Lung (tissue), 12 donors: Measurements from ENCODE around the gene TMEM150B. TPM values are rescaled to one million over a fixed set of nuclear protein-coding genes. Genes with fewer than 3 reads are reported as not detected.

Experiments used
- ATAC-seq: fragments of 200-7000 bp; cut with Tn5 transposase; one replicate; pipeline ENCODE4 v1.9.1; 2020; ENCODE audit warnings: moderate number of reproducible peaks; ENCODE audit not compliant: insufficient read depth, low FRiP score
- DNase-seq, 3 donors: peaks; one replicate each; pipeline ENCODE4 v3.0.0-alpha.2; 2013 to 2017
- H3K27ac ChIP-seq, 2 donors: one replicate each; pipeline ENCODE4 v1.5.1; 2013; ENCODE audit warnings: mild to moderate bottlenecking in 2 of 2, moderate library complexity in 2 of 2, control low read depth in 1 of 2, inconsistent platforms in 1 of 2, low read depth in 1 of 2, low read length in 1 of 2
- H3K27me3 ChIP-seq, 3 donors: one replicate each; pipeline ENCODE4 v1.5.1; 2013; ENCODE audit warnings: low read length in 2 of 3; ENCODE audit not compliant: control insufficient read depth in 3 of 3, insufficient read depth in 3 of 3
- H3K36me3 ChIP-seq, 4 donors: one replicate each; pipeline ENCODE4 v1.5.1; 2013; ENCODE audit warnings: low read length in 4 of 4, mild to moderate bottlenecking in 1 of 4, moderate library complexity in 1 of 4; ENCODE audit not compliant: control insufficient read depth in 4 of 4, insufficient read depth in 4 of 4
- H3K4me1 ChIP-seq, 5 donors: one replicate each; pipeline ENCODE4 v1.5.1; 2013; ENCODE audit warnings: low read length in 5 of 5, mild to moderate bottlenecking in 2 of 5, moderate library complexity in 1 of 5; ENCODE audit not compliant: control insufficient read depth in 5 of 5, insufficient read depth in 5 of 5
- H3K4me3 ChIP-seq: one replicate; pipeline ENCODE4 v1.5.1; 2013; ENCODE audit warnings: mild to moderate bottlenecking, control low read depth, moderate library complexity
- H3K9ac ChIP-seq, 2 donors: one replicate each; pipeline ENCODE4 v1.5.1; 2013; ENCODE audit warnings: low read length in 2 of 2, control low read depth in 1 of 2; ENCODE audit not compliant: insufficient read depth in 1 of 2
- H3K9me3 ChIP-seq, 4 donors: one replicate each; pipeline ENCODE4 v1.5.1; 2013; ENCODE audit warnings: low read length in 3 of 4, mild to moderate bottlenecking in 1 of 4, moderate library complexity in 1 of 4; ENCODE audit not compliant: control insufficient read depth in 4 of 4, insufficient read depth in 3 of 4
- WGBS, 2 donors: extraction: QIAGEN DNeasy Blood & Tissue Kit; methylation state at CpG; one replicate each; pipeline ENCODE4 v1.1.7; 2013; 5-methylcytosine and 5-hydroxymethylcytosine counted together
- polyA plus RNA-seq, 2 donors: library from polyadenylated mRNA; stranded (reverse); fragments of 200-250 nt; gene quantifications; one replicate each; pipeline ENCODE4 v1.2.1, GENCODE V29; 2013
- total RNA-seq, 2 donors: library from RNA; depleted of rRNA in 1 of 2; stranded (reverse); fragments of >200 nt in 1 of 2; gene quantifications; one replicate each; pipeline ENCODE4 v1.2.1, GENCODE V29; 2014 to 2021
- TF ChIP-seq, protein P1 (sequence below): IDR thresholded peaks from 2 replicates; pipeline ENCODE4 v1.5.1; 2012; ENCODE audit warnings: mild to moderate bottlenecking; ENCODE audit errors: control extremely low read depth, extremely low read depth
- donor health status: control.
- donor health status: control.
- donor health status: Bipolar disorder and iron deficiency.
- donor health status: healthy.
- donor health status: DM: yes; HTN: yes; CAD: no.

The TMEM150B gene
- total and polyA plus RNA-seq, 4 donors, result 2.3 to 23.0 (median 17.0) TPM

- Histone ChIP-seq H3K27ac (no peak overlapping the region), H3K9me3 (no peaks in the 10 kb centered on the region), H3K27me3 (no peaks in the 10 kb centered on the region), H3K9ac (no peak overlapping the region), H3K4me3 (no peak overlapping the region), H3K4me1 (peaks cover 0 to 2% (median 0%) of the 10 kb centered on the region in 5 donors), H3K36me3 (no peaks in the 10 kb centered on the region)
- TF ChIP-seq, protein P1, sequence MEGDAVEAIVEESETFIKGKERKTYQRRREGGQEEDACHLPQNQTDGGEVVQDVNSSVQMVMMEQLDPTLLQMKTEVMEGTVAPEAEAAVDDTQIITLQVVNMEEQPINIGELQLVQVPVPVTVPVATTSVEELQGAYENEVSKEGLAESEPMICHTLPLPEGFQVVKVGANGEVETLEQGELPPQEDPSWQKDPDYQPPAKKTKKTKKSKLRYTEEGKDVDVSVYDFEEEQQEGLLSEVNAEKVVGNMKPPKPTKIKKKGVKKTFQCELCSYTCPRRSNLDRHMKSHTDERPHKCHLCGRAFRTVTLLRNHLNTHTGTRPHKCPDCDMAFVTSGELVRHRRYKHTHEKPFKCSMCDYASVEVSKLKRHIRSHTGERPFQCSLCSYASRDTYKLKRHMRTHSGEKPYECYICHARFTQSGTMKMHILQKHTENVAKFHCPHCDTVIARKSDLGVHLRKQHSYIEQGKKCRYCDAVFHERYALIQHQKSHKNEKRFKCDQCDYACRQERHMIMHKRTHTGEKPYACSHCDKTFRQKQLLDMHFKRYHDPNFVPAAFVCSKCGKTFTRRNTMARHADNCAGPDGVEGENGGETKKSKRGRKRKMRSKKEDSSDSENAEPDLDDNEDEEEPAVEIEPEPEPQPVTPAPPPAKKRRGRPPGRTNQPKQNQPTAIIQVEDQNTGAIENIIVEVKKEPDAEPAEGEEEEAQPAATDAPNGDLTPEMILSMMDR, result no peak
- WGBS, 2 donors, result 69 to 79% methylated on average over 35 to 38 of the region's 38 CpGs
- DNase-seq, result no peak
- ATAC-seq, result no peak
These were observed 37.2 kb upstream of the TMEM150B start for GRCh38 chr19:55362174-55362989.

DNA sequence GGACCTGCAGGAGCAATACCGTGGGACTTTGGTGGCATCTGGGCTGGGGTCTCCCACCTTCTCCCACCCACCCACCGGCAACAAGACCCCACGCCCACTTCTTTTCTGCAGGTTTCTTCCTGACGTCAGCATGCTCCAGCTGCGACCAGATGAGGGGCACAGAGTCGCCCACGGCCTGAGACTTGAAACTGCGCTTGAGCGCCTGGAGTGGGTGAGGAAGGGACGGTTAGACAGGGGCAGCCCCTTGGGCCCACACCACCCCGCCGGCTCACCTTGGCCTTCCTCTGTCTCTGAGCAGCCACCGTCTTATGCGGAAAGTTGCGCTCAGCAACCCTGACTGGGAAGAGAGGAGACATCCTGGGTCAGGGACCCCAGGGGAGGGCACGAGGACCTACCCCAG lies 35.8 kb upstream of the TMEM150B start:
- DNase-seq, result no peak
- Histone ChIP-seq H3K27me3 (peaks cover 0 to 12% (median 0%) of the 10 kb centered on the region in 3 donors), H3K4me1 (peaks cover 0 to 2% (median 0%) of the 10 kb centered on the region in 5 donors), H3K9ac (no peak overlapping the region), H3K36me3 (no peaks in the 10 kb centered on the region), H3K9me3 (no peaks in the 10 kb centered on the region), H3K4me3 (no peak overlapping the region), H3K27ac (no peak overlapping the region)
- TF ChIP-seq, protein P1, result no peak
- no peak for ATAC-seq
- WGBS, 2 donors, result 89 to 95% methylated on average over 16 of the region's 16 CpGs

GRCh38 chr19:55358943-55359908 lies 34.1 kb upstream of the TMEM150B start:
- H3K36me3 ChIP-seq, result no peaks in the 10 kb centered on the region
- peaks cover 0 to 2% (median 0%) of the 10 kb centered on the region in 5 donors for H3K4me1 ChIP-seq
- TF ChIP-seq, protein P1, result no peak
- no peak overlapping the region for H3K27ac ChIP-seq
- peaks cover 0 to 16% (median 4%) of the 10 kb centered on the region in 3 donors for H3K27me3 ChIP-seq
- no peak overlapping the region for H3K4me3 ChIP-seq
- ATAC-seq (no peak), DNase-seq (no peak)
- no peak overlapping the region for H3K9ac ChIP-seq
- no peaks in the 10 kb centered on the region for H3K9me3 ChIP-seq
- WGBS, 2 donors, result 70 to 83% methylated on average over 32 of the region's 32 CpGs
